Measurements from ENCODE around the gene PSMB7.

GRCh38 chr9:124452326-124452725, 37.1 kb upstream of the PSMB7 start:
- no peak for TF ChIP-seq CTCF (IDR thresholded peaks at IDR 0.05)
- no peak for TF ChIP-seq ZFX (IDR thresholded peaks at IDR 0.05; ENCODE audit: borderline replicate concordance)
